ENCODE data around the gene PECR.
"Not testable (repeated sequence)": the region's sequence is repeated elsewhere in the genome, so short reads cannot be mapped to it uniquely, and the experiment has no call there.

PECR gene

DNA sequence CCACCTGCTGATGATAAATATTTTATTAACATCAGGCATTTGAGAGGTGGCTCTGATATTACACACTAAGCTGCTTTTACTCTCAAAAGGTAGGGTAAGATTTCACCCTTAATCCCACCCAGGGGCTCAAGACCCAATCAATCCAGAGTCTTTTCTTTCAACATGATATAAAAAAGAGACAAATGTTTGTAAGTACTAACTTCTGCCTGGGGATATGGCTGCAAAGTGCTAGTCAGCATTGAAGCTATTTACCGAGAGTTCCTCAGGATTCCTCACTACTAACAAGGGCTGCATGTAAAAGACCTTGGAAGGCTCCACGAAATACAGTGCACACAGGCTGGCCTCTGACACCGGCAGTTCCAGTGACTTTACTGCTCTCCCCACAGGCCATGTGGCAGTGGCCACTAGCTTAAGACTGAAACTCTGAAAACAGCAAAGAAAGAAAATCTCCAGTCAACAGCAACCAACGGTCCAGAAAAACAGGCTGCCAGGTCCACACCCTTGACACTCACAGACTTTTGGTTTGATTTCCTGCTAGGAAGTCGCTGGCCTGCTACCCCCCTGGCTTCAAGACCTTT, 79.4 kb downstream of the PECR start:
- no peak for DNase-seq (ENCODE audit: low read depth)

DNA sequence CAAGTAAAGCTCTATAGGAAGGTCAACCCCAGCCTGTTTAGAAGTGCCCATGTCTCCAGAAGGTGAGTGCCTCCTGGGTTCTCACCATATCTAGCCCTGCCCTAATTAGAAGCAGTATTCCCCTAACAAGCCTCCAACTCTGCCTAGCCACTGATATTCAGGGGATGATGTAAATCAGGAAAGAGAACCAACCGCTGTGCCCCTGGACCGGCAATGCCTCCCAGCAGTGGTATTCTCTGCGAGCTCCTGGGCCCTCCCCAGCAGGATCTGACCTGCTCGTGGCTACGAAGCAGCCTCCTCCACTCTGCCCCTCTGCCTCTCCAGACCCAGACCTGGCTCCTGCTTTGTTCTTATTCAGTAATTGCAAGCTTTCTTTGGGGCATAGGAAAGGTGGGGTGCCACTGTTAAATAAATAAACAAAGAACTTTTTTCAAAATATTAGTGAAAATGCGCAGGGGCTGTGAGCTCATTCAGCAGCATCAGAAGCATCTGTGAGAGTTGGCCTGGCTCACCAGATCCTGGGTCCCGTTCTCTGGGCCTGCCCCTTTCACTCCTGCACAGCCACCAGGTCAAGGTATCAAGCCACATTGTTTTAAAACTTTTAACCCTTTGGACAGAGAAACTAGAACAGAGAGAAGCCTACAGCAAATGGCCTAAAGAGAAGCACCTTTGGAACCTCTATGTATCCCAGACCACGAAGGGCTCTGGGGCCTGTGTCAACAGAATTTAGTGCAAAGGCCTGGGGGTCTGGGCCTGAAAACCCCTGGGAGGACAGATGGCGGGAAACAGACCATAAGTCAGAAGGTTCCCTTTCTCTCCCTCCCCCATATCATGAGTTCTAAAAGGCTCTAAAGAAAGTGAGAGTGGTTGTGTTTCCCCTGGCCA, 80.2 kb downstream of the PECR start:
- DNase-seq (ENCODE audit: low read depth): no peak

DNA sequence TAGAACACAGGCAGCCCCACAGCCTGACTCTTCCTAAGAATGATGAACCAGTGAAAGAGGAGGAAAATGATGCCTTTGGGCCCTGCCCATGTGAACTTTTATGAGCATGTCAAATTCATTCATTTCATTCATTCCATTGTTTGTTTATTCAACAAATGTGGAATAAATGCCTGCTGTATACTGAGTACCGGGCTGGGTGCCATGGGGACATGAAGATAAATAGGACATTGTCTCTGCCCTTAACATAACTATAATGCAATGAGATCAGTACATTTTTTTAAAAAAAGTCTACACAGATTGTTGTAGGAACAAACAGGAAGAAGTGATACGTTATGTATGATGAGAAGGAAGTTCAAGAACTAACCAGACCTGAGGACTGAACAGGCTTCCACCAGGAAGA, 83.0 kb downstream of the PECR start:
- no peak for DNase-seq (ENCODE audit: low read depth)

DNA sequence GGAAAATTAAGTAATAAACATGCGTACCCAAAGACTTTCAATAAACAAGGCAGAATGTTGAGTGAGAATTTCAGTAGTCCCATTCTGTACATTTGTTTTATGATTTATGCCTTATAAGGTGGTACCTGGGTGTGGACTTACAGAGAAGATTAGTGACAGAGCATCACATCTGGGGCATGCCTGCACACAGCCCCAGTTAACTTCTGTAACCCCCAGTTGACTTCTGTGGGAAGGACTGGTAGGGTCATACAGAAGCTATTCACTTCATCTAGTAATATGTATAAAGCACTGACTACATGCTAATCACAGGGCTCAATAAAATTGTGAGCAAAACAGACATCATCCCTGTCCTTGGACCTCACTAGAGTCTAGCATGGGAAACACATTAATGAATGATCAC, 84.4 kb downstream of the PECR start:
- DNase-seq (ENCODE audit: low read depth): no peak

DNA sequence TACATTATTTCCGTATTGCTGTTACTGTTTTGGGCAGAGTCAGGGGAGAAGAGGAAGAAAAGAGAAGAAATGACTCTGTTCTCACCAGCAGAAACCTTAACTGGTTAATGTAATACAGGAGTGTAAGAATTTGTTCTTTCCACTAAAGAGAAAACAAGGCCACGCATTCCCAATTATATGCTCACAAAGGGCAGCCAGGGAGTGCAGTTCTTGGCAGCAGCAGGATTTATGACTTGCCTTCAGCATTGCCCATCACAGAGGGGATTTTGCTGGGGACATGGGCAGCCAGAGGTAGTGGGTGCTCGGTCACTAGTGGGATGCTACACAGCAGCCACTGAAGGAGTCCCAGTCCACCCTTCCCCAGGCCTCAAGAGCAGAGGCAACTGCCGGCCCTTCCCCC, 86.7 kb downstream of the PECR start:
- DNase-seq (ENCODE audit: low read depth): no peak

DNA sequence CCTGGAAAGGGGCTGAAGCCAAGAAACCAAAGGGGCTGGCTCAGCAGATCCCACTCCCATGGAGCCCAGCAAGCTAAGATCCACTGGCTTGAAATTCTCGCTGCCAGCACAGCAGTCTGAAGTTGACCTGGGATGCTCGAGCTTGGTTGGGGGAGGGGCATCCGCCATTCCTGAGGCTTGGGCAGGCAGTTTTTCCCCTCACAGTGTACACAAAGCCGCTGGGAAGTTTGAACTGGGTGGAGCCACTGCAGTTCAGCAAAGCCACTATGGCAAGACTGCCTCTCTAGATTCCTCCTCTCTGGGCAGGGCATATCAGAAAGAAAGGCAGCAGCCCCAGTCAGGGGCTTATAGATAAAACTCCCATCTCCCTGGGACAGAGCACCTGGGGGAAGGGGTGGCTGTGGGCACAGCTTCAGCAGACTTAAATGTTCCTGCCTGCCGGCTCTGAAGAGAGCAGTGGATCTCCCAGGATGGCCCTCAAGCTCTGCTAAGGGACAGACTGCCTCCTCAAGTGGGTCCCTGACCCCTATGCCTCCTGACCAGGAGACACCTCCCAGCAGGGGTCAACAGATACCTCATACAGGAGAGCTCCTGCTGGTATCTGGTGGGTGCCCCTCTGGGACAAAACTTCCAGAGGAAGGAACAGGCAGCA, 92.9 kb downstream of the PECR start:
- not testable (repeated sequence) for DNase-seq (ENCODE audit: low read depth)

Measured in stimulated activated CD8-positive, alpha-beta memory T cell treated with anti-CD3 and anti-CD28 coated beads, Interleukin-4, amount 100 ng/mL, for 24 hours (primary cell).